GM23338 (cell line): ENCODE results near the gene DCTN2. TPM values are rescaled to one million over a fixed set of nuclear protein-coding genes. Genes with fewer than 3 reads are reported as not detected.
A peak's percentile ranks its signal among the peaks of the same experiment; 100 is the strongest.

ENCODE experiments used
- ATAC-seq: fragments of 200-7000 bp; cut with Tn5 transposase; 3 replicates; pipeline ENCODE4 v1.9.1; 2020
- DNase-seq: peaks from one replicate; pipeline ENCODE4 v3.0.0-alpha.2; 2015; ENCODE audit warnings: low spot score
- H2AFZ ChIP-seq: fragments of 200-600 bp; sonication (generic); 2 replicates; pipeline ENCODE4 v1.8.0; 2016; ENCODE audit warnings: antibody characterized with exemption, mild to moderate bottlenecking, moderate library complexity
- H3F3A ChIP-seq: fragments of 200-600 bp; sonication (generic); replicated peaks from 2 replicates; pipeline ENCODE4 v1.8.0; 2017; ENCODE audit warnings: antibody characterized with exemption, mixed run types, low read depth
- H3K27ac ChIP-seq: fragments of 200-600 bp; sonication (generic); 2 replicates; pipeline ENCODE4 v1.6.1; 2016; ENCODE audit warnings: low read depth
- H3K27me3 ChIP-seq: fragments of 200-600 bp; sonication (generic); 2 replicates; pipeline ENCODE4 v1.8.0; 2016; ENCODE audit warnings: mild to moderate bottlenecking, mixed run types, moderate library complexity; ENCODE audit not compliant: insufficient read depth
- H3K36me3 ChIP-seq: fragments of 200-600 bp; sonication (generic); 2 replicates; pipeline ENCODE4 v1.8.0; 2016; ENCODE audit warnings: mild to moderate bottlenecking; ENCODE audit not compliant: insufficient read depth
- H3K4me1 ChIP-seq: fragments of 200-600 bp; sonication (generic); 2 replicates; pipeline ENCODE4 v1.8.0; 2016; ENCODE audit warnings: mild to moderate bottlenecking, moderate library complexity; ENCODE audit not compliant: insufficient read depth
- H3K4me2 ChIP-seq: fragments of 200-600 bp; sonication (generic); 2 replicates; pipeline ENCODE4 v1.7.1; 2017; ENCODE audit warnings: mixed run types
- H3K4me3 ChIP-seq: fragments of 200-600 bp; sonication (generic); 2 replicates; pipeline ENCODE4 v1.6.1; 2016; ENCODE audit warnings: mixed run types
- H3K79me2 ChIP-seq: fragments of 200-600 bp; sonication (generic); replicated peaks from 2 replicates; pipeline ENCODE4 v1.8.0; 2017; ENCODE audit warnings: mild to moderate bottlenecking; ENCODE audit not compliant: insufficient read depth
- H3K9me2 ChIP-seq: fragments of 200-600 bp; sonication (generic); 2 replicates; pipeline ENCODE4 v1.8.0; 2017; ENCODE audit not compliant: insufficient read depth
- H4K20me1 ChIP-seq: fragments of 200-600 bp; sonication (generic); replicated peaks from 2 replicates; pipeline ENCODE4 v1.8.0; 2017; ENCODE audit warnings: mild to moderate bottlenecking; ENCODE audit not compliant: insufficient read depth
- H3K27ac Mint-ChIP-seq: 2 replicates; pipeline ENCODE4 v1.8.0; 2020; ENCODE audit warnings: inconsistent platforms, mild to moderate bottlenecking, moderate library complexity, mixed read lengths
- H3K27me3 Mint-ChIP-seq: 3 replicates; pipeline ENCODE4 v1.8.0; 2022; ENCODE audit warnings: low read depth, mild to moderate bottlenecking, moderate library complexity, mixed read lengths, inconsistent platforms; ENCODE audit not compliant: insufficient read depth, poor library complexity
- H3K36me3 Mint-ChIP-seq: 3 replicates; pipeline ENCODE4 v1.8.0; 2021; ENCODE audit warnings: low read depth, mild to moderate bottlenecking, inconsistent platforms, moderate library complexity, mixed read lengths
- H3K4me1 Mint-ChIP-seq: 3 replicates; pipeline ENCODE4 v1.8.0; 2020; ENCODE audit warnings: mild to moderate bottlenecking, inconsistent platforms, mixed read lengths
- H3K4me3 Mint-ChIP-seq: 3 replicates; pipeline ENCODE4 v1.8.0; 2021; ENCODE audit warnings: moderate library complexity, mild to moderate bottlenecking, inconsistent platforms, mixed read lengths
- H3K9me3 Mint-ChIP-seq: 3 replicates; pipeline ENCODE4 v1.8.0; 2020; ENCODE audit warnings: moderate library complexity, mild to moderate bottlenecking, inconsistent platforms, mixed read lengths
- CREB1 ChIP-seq: fragments of 250-450 bp; sonication (Bioruptor Pico); IDR thresholded peaks from 2 replicates; pipeline ENCODE4 v1.5.0; 2020; ENCODE audit warnings: low read depth, mild to moderate bottlenecking, moderate library complexity
- EZH2 ChIP-seq: fragments of 200-600 bp; sonication (generic); IDR thresholded peaks from one replicate; pipeline ENCODE4 v1.8.0; 2017; ENCODE audit warnings: antibody characterized with exemption, mild to moderate bottlenecking, low read depth; ENCODE audit not compliant: unreplicated experiment
- JUNB ChIP-seq: IDR thresholded peaks from one replicate; pipeline ENCODE4 v1.6.1; 2016; ENCODE audit warnings: antibody characterized with exemption; ENCODE audit not compliant: unreplicated experiment
- NANOG ChIP-seq: IDR thresholded peaks from 2 replicates; pipeline ENCODE4 v1.6.1; 2016; ENCODE audit warnings: antibody characterized with exemption, borderline replicate concordance
- ZNF331 ChIP-seq: fragments of 250-450 bp; sonication (Bioruptor Pico); IDR thresholded peaks from 2 replicates; pipeline ENCODE4 v1.5.0; 2020; ENCODE audit warnings: low read depth, mild to moderate bottlenecking, moderate library complexity
- polyA plus RNA-seq: library from polyadenylated mRNA; unstranded; fragments of >200 nt; fragmentation: Nextera tagmentation; extraction: Ambion mirVana; gene quantifications from 2 replicates; pipeline ENCODE4 v1.2.1, GENCODE V29; 2016
- total RNA-seq: library from RNA; depleted of rRNA; stranded (reverse); fragments of >200 nt; shearing (Covaris generic); gene quantifications from 2 replicates; pipeline ENCODE4 v1.2.3, GENCODE V29; 2014
- TF ChIP-seq, protein P1 (sequence below): IDR thresholded peaks from one replicate; pipeline ENCODE4 v1.6.1; 2018; ENCODE audit warnings: antibody characterized with exemption; ENCODE audit not compliant: unreplicated experiment
- TF ChIP-seq, protein P2 (sequence below): IDR thresholded peaks from 2 replicates; pipeline ENCODE4 v1.6.1; 2016; ENCODE audit warnings: antibody characterized with exemption

The DCTN2 gene
- total and polyA plus RNA-seq, 2 experiments from 2014 or later = 56.1 to 157 TPM

DNA sequence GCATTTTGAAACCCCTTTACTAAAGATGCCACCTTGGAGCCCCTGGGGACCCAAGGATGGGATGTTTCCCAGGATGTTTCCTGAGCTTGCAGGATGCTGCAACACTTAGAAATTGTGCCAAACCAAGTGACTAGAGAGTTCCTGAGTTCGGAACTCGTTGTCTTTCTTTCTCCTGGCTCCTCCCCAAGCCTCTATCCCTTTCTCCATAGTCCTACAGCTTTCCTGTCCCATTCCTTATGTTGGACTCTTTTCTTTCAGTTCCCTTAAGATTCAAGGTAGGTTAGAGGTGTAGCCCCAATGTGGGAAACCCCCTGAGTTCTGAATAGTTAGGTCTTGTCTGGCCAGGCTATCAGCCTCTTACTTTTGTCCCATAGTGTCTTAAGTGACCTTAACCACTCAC lies 1.5 kb upstream of the DCTN2 start:
- peak overlapping the region; percentile 79; the same call in 1 of the 3 replicates for H3K4me3 Mint-ChIP-seq
- H3K4me1 ChIP-seq = peaks cover 33% of the 10 kb centered on the region

DNA sequence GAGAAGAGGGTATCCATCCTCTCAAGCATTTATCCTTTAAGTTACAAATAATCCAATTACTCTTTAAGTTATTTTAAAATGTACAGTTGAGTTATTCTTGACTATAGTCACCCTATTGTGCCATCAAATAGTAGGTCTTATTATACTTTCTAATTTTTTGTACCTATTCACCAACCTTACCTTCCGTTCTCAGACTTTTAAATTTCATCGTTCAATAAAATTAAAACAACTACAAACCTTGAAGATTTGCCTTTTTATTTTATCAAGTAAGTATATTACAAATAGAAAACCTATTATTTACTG lies 972 bp upstream of the DCTN2 start:
- H4K20me1 ChIP-seq = peaks cover 12% of the 10 kb centered on the region; the same call in 1 of the 2 replicates
- H2AFZ ChIP-seq = no peak overlapping the region
- H3K4me2 ChIP-seq = no peak overlapping the region
- no peak for ATAC-seq
- H3K9me3 Mint-ChIP-seq = no peaks in the 10 kb centered on the region
- H3K36me3 ChIP-seq = no peaks in the 10 kb centered on the region
- H3F3A ChIP-seq = peaks cover 12% of the 10 kb centered on the region
- H3K4me3 Mint-ChIP-seq = no peak overlapping the region
- peaks cover 13% of the 10 kb centered on the region for H3K27me3 Mint-ChIP-seq
- no peak for DNase-seq
- peaks cover 14% of the 10 kb centered on the region for H3K27me3 ChIP-seq
- H3K4me1 ChIP-seq = peaks cover 33% of the 10 kb centered on the region
- H3K9me2 ChIP-seq = no peaks in the 10 kb centered on the region
- H3K4me3 ChIP-seq = no peak overlapping the region
- no peak overlapping the region for H3K27ac Mint-ChIP-seq
- peaks cover 50% of the 10 kb centered on the region for H3K4me1 Mint-ChIP-seq
- peaks cover 49% of the 10 kb centered on the region for H3K79me2 ChIP-seq
- peaks cover 3% of the 10 kb centered on the region; the same call in 2 of the 3 replicates for H3K36me3 Mint-ChIP-seq
- no peak overlapping the region for H3K27ac ChIP-seq
- TF ChIP-seq, protein P1, sequence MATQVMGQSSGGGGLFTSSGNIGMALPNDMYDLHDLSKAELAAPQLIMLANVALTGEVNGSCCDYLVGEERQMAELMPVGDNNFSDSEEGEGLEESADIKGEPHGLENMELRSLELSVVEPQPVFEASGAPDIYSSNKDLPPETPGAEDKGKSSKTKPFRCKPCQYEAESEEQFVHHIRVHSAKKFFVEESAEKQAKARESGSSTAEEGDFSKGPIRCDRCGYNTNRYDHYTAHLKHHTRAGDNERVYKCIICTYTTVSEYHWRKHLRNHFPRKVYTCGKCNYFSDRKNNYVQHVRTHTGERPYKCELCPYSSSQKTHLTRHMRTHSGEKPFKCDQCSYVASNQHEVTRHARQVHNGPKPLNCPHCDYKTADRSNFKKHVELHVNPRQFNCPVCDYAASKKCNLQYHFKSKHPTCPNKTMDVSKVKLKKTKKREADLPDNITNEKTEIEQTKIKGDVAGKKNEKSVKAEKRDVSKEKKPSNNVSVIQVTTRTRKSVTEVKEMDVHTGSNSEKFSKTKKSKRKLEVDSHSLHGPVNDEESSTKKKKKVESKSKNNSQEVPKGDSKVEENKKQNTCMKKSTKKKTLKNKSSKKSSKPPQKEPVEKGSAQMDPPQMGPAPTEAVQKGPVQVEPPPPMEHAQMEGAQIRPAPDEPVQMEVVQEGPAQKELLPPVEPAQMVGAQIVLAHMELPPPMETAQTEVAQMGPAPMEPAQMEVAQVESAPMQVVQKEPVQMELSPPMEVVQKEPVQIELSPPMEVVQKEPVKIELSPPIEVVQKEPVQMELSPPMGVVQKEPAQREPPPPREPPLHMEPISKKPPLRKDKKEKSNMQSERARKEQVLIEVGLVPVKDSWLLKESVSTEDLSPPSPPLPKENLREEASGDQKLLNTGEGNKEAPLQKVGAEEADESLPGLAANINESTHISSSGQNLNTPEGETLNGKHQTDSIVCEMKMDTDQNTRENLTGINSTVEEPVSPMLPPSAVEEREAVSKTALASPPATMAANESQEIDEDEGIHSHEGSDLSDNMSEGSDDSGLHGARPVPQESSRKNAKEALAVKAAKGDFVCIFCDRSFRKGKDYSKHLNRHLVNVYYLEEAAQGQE = no peak
- TF ChIP-seq, protein P2, sequence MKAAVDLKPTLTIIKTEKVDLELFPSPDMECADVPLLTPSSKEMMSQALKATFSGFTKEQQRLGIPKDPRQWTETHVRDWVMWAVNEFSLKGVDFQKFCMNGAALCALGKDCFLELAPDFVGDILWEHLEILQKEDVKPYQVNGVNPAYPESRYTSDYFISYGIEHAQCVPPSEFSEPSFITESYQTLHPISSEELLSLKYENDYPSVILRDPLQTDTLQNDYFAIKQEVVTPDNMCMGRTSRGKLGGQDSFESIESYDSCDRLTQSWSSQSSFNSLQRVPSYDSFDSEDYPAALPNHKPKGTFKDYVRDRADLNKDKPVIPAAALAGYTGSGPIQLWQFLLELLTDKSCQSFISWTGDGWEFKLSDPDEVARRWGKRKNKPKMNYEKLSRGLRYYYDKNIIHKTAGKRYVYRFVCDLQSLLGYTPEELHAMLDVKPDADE = no peak
- TF ChIP-seq CREB1 (CRISPR knock-in tag) (no peak), NANOG (no peak), ZNF331 (no peak), EZH2 (no peak), JUNB (no peak)

More for the DNA sequence above, 1.5 kb upstream of the DCTN2 start:
- 0 out of 2 replicates have a peak overlapping the region, but pooled peaks have one; percentile 99 for H3K4me3 ChIP-seq
- no peak for DNase-seq
- H3F3A ChIP-seq = peaks cover 12% of the 10 kb centered on the region
- peaks cover 55% of the 10 kb centered on the region for H3K4me1 Mint-ChIP-seq
- peaks cover 12% of the 10 kb centered on the region; the same call in 1 of the 2 replicates for H4K20me1 ChIP-seq
- no peaks in the 10 kb centered on the region for H3K9me2 ChIP-seq
- peaks cover 14% of the 10 kb centered on the region for H3K27me3 ChIP-seq
- H3K27ac Mint-ChIP-seq = no peak overlapping the region
- peak overlapping the region; percentile 88; the same call in 1 of the 2 replicates for H3K4me2 ChIP-seq
- no peak overlapping the region for H3K27ac ChIP-seq
- H3K9me3 Mint-ChIP-seq = no peaks in the 10 kb centered on the region
- no peaks in the 10 kb centered on the region for H3K36me3 ChIP-seq
- TF ChIP-seq NANOG = no peak
- TF ChIP-seq, protein P1 = no peak
- H3K79me2 ChIP-seq = peaks cover 54% of the 10 kb centered on the region
- no peak for ATAC-seq
- H2AFZ ChIP-seq = peak overlapping the region; percentile 88; the same call in 1 of the 2 replicates
- H3K27me3 Mint-ChIP-seq = peaks cover 13% of the 10 kb centered on the region
- peaks cover 3% of the 10 kb centered on the region; the same call in 2 of the 3 replicates for H3K36me3 Mint-ChIP-seq
